B cell (primary cell): ENCODE data around the gene PEDS1.
"Not testable (repeated sequence)": the region's sequence is repeated elsewhere in the genome, so short reads cannot be mapped to it uniquely, and the experiment has no call there.

ENCODE experiments used
- EZH2 ChIP-seq: IDR thresholded peaks from 2 replicates; pipeline ENCODE4 v1.6.1; 2012; ENCODE audit warnings: borderline replicate concordance, low read depth, mild to moderate bottlenecking, moderate library complexity, low read length; ENCODE audit not compliant: insufficient read depth, poor library complexity, severe bottlenecking
- TF ChIP-seq, protein P1 (sequence below): fragments of 200-600 bp; IDR thresholded peaks from one replicate; pipeline ENCODE4 v1.8.0; 2022; ENCODE audit warnings: antibody characterized with exemption, mild to moderate bottlenecking

DNA sequence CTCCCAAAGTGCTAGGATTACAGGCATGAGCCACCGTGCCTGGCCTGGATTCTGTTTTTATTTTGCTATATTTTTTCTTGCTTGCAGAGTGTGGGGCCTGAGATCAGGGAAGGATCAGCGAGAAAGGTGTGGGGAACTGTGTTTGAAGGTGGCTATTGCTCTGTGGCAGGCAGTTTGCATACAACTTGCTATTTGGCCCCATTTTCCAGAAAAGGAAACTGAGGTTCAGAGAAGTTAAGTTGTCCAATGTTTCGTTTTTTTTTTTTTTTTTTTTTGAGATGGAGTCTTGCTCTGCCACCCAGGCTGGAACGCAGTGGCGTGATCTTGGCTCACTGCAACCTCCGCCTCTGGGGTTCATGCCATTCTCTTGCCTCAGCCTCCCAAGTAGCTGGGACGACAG is 8.0 kb upstream of the PEDS1 start:
- TF ChIP-seq, protein P1, sequence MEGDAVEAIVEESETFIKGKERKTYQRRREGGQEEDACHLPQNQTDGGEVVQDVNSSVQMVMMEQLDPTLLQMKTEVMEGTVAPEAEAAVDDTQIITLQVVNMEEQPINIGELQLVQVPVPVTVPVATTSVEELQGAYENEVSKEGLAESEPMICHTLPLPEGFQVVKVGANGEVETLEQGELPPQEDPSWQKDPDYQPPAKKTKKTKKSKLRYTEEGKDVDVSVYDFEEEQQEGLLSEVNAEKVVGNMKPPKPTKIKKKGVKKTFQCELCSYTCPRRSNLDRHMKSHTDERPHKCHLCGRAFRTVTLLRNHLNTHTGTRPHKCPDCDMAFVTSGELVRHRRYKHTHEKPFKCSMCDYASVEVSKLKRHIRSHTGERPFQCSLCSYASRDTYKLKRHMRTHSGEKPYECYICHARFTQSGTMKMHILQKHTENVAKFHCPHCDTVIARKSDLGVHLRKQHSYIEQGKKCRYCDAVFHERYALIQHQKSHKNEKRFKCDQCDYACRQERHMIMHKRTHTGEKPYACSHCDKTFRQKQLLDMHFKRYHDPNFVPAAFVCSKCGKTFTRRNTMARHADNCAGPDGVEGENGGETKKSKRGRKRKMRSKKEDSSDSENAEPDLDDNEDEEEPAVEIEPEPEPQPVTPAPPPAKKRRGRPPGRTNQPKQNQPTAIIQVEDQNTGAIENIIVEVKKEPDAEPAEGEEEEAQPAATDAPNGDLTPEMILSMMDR, result not testable (repeated sequence)
- not testable (repeated sequence) for TF ChIP-seq EZH2
